GM21423 (cell line): ENCODE measurements around the gene SUSD1.
A peak's percentile ranks its signal among the peaks of the same experiment; 100 is the strongest.
"Not testable (repeated sequence)": the region's sequence is repeated elsewhere in the genome, so short reads cannot be mapped to it uniquely, and the experiment has no call there.

Source experiments
- ATAC-seq: cut with Tn5 transposase; IDR thresholded peaks from one replicate; pipeline ENCODE4 v1.9.1; 2021; ENCODE audit warnings: mild to moderate bottlenecking, moderate library complexity; ENCODE audit not compliant: unreplicated experiment

SUSD1 gene

DNA sequence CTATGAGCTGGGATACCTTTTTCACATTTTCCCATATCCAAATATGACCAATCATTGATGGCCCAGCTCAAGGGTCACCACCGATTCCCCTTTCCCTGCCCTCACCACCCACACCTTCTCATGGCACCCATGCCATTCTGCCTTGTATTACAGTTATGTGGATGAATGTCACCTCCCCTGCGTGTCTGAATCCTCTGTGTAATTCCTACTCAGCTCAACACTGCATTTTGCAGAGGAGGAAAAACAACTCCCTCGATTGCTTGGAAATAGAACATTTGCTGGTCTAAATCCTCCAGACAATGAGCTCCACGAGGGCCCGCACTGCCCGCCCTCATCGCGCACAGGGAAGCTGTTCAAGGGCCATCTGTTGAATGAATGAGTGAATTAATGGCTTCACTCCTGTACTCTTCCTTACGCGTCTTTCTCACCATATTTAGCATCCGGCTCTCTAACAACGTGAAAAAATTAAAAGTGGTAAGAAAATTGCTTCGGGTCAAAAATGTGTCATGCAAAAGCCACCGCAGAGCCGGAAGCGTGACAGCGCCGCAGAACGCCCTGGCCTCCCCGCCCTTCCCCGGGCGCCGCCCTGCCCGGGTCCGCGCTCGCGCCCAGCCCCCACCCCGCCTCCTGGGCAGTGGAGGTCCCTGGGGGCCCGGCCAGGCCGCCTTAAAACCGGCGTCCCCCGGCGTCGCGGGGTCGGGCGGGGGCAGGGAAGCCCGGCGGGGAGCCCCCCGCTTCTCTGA lies 704 bp downstream of the SUSD1 start:
- ATAC-seq: peak; percentile 86

DNA sequence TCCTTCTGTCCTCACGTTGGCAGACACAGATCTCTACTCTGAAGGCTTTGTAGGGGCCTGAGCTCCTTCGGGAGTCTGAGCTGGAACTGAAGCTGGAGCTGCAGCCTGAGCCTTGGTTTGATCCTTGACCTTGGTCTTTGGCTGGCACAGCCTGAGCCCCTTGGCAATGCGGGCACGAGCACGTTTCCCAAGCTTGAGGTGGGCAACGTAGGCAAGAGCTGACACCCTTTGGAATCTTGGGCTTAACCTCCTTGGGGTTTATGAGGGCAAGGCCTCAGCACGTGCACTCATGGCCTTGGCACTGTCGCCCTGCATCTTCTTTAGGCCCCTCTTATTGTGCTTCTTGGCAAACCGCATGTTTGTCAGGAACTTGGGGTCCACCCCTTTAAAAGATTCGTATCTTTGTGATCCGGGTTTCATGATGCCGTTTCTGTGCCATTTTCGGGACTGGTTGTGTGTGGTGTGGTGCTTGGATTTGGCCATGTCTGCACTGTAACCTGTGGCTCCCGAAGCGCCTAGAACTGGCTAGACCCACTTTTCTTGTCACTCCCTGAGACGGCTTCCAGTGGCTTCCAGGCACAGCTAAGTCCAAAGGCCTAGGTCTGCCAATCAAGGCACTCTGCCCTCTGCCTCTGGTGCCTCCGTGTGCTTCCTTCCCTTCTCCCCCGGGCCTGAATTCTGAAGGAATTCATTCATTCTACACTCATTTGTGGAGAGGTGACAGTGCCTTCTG lies 1.4 kb downstream of the SUSD1 start:
- no peak for ATAC-seq

DNA sequence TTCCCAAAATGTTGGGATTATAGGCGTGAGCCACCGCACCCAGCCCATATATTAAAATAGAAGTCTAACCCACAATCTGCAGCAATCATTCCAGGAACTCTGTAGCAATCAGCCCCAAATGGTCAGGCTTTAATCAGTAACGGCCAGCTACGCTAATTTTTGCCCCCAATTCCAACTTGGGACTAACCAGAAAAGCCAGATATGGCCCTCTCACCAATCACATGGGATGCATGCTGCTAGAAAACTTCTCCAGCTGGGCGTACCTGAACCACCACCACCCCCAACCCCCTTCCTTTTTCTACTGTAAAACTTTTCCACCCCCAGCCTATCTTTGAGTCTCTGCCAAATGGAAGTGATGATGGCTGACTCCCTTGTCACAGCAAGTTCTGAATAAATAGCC lies 4.1 kb downstream of the SUSD1 start:
- ATAC-seq: no peak

DNA sequence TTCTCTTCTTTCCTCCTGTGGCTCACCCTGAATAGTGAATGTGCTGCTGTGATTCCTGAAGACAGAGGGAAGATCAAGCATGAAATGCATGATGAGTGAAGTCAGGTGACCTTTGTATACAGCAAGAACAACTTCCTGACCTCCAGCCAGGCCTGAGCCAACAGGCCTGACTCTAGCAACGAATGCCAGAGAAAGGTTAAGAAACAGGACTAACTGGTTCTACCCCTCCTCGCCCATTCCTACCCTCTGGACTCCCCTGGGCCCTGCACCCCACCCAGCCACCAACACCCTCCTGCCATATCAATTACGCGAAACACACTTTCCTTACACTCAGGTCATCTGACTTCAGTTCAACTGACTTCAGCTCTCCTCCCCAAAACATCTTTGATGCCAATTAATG lies 4.9 kb downstream of the SUSD1 start:
- no peak for ATAC-seq

DNA sequence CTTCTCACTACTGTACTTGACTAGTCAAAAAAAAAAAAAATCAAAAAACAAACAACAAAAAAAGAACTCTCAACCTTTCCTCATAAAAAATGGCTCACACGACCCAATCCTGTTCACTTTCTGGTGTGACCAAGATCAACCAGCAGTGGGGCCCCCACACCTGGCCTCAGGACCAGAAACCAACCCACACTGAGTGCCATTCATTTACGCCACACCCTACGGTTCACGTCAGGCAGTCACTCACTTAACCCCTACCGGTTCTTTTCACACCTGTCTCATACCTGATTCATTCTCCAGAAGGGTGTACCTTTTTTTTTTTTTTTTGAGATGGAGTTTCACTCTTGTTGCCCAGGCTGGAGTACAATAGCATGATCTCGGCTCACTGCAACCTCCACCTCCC lies 5.7 kb downstream of the SUSD1 start:
- ATAC-seq: no peak

DNA sequence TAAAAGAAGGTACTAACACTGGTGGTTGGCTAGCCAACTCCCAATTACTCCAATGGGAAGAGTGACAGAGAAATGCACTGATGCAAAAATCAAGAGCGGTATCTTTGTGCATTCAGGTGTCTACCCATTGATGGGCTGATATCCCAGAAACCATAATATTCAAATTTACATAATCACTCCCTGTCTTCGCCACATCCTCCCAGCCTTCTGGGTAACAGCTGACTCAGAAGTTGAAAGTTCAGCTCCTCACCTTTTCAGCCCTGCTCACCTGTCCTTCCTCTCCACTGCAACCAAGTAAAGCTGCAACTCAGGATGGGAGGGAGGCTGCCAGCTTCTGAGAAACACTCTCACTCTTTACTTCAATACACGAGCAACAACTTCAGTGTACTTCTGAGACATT lies 6.9 kb downstream of the SUSD1 start:
- ATAC-seq: no peak

DNA sequence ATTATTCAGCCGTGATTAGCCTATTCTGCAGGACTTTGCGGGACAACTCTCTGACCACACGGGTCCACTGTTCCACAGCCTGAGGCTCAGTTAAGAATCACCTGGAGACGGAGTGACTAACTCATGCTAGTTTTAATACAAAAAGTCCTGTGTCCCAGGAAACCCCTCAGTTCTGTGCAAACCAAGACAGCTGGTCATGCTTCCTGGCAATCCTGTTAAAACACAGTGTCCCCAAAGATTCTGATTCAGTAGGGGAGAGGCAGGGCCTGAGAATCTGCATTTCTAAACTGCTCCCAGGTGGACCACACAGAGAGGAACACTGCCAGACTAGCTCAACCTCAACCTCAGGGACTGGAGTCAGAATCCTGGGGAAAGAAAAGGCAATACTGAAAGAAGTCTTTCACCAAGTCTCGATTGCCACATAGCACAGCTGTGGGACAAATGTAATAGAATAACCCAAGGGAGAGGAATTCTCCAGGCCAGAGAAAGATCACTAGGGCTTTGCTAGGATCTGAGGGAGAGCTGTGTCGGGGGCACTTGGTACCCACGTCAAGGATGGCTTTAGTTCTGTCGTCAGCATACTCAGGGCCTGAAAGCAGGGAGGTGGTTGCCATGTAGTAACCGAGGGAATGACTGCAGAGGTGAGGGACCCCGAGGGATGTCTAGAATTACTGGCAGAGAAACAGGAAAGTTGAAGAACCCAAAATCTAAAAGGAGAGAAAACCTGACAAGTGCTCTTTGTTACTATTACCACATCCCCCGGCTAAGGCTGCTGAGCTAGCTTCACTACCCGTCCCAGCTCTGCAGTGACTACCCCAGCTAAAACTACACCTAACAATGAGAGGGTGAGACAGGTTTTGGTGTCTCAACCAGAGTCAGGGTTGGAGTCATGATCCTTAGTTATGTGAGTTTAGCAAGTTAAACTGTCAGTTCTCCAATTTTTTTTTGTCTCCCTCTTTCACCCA lies 8.6 kb downstream of the SUSD1 start:
- ATAC-seq: no peak

DNA sequence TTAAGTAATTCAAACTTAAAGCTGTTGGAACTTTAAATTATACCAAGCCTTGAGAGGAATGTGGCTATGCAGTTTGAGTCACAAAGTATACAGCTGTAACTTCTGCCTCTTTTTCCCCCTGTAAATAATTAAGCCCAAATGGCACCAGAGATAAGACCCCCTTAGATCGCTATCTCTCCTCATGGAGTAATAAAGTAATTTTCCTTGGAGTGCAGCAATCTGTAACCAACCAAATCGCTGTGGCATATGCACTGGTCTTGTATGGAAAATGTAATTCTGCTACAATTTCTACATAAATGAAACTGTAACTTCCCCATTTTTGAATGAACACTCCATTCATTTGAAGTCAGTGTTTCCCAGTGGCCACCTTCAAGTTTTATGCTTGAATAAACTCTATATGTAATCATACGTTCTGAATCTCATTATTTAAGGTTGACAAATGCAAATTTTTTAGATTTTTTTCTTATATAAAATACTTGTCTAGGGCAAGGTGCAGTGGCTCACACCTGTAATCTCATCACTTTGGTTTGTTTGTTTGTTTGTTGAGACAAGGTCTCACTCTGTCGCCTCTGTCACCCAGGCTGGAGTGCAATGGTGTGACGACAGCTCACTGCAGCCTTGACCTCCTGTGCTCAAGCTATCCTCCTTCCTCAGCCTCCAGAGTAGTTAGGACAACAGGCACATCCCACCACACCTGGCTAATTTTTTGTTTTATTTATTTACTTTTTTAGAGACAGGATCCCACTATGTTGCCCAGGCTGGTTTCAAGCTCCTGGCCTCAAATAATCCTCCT lies 12.3 kb downstream of the SUSD1 start:
- peak; percentile 65 for ATAC-seq

DNA sequence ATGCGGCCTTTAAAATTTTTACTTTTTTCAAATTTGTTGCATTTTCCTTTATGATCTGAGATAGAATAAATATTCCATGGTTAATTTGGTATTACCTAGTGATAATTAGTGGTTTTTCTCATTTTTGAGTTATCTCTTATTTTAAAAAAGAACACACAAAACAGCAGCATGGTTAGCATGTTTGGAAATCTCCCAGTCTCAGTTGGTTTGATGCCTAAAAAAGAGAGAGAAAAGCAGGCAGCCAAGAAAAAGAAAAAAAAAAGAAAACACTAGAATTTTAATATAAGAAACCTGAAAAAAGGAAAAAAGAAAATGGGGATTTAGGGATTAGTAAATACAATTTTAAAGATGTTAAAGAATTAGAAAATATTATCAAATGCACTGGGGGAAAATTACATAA lies 15.3 kb downstream of the SUSD1 start:
- ATAC-seq: no peak

DNA sequence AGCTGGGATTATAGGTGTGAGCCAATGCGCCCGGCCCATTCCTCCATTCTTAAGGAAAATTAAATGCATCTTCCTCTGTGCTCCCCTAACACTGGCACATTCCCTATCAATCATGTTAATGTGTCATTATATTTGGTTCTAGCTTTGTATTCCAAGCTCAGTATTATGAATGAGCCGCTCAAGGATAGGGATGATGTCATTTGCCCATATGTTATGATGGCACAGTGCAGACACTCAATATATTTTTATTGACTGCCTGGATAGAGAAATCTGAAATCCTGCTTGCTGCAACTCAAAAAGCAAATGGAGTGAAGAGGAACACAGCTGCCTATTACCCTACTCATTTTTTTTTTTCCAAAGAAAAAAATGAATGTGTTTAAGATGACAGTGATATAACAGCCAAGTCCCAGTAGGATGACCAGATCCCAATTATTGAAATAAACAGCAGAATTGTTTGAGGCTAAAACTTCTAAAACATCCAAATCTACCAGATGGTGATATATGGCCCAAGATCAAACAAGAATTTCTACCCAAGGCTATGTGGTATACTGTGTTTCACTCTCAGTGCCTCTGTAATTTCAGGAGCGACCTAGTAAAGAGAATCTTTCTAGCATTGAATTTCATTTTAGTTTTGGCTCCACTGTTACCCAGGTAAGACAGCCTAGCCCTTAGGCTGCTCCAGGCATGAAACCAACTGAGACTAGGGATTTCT lies 16.3 kb downstream of the SUSD1 start:
- ATAC-seq: no peak

DNA sequence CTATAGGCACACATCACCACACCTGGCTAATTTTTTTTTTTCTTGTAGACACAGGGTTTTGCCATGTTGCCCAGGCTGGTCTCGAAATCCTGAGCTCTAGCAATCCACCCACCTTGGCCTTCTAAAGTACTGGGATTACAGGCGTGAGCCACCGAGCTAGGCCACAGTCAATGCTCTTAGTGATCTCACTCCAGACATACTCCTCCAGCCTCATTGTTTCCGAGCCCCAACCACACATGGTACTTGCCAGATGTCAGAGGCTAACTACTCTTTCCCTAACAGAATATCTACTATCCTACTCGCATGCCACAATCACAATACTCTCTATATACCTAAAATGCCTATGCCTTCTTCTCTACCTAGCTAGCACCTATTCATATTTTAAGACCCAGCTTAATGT lies 17.1 kb downstream of the SUSD1 start:
- ATAC-seq: no peak

DNA sequence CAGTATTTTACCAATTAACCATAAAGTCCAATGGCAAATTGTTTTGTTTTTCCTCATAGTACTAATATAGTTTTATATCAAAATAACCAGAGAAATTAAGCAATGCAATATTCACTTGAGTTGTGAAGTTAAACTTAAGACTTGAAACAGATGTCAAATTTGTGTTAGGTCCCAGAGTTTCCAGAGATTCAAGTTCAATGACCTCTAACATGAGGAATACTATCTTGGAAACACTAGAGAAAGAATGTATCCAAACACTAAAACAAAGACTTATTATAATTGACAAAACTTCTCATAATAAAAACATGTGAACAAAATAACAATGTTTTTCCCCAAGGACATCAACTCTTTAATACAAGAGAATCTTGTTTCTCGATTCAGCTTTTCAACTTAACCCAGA lies 18.0 kb downstream of the SUSD1 start:
- no peak for ATAC-seq

DNA sequence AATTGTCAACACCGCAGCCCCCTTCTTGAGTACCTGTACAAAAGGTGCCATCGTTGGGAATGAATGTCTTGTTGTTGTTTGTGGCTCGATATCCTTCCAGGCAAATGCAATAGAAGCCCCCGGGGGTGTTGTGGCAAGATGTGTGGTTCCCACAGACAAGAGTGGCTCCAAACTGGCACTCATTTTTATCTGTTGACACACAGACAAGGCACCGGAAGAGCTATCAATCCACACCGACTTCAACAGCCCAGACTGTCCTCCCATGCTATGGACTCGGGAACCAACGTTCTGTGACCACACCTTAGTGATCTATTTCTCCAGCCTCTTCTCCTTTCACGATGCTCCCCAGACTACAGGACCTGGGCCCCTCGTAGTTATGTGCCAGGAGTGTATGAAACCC lies 25.9 kb downstream of the SUSD1 start:
- ATAC-seq: no peak

DNA sequence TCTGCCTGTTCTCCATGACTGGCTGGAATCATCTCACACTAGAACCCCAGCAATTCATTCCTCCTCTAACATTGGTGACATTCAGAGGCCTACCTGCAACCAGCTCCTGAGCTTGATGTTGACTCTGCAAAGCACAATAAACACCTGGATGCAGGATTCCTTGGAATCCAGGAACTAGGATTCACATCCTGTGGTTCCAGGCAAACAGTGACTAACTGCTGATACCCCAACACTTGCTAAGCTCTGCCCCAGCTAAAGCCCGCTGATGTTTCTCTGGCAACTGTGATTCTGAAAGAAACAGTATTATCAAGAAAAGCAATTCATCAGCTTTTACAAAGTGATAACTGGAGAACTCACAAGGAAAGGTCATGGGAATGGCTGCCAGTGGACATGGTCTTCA lies 29.2 kb downstream of the SUSD1 start:
- no peak for ATAC-seq

DNA sequence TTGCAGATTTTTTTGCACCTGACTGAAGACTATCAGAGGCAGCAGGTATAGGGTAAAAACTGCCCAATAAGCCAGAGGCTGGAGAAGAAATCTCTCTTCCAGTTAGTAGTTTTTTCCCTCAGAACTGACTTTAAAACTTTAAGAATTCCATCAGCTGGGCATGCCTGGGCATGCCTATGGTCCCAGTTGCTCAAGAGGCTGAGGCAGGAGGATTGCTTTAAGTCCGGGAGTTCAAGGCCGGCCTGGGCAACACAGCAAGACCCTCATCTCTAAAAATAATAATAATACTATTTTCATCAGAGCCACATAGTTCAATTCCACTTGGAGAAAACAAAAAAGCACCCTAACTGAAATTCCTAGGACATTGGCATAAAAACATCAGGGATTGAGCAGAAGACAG lies 30.3 kb downstream of the SUSD1 start:
- ATAC-seq: no peak

DNA sequence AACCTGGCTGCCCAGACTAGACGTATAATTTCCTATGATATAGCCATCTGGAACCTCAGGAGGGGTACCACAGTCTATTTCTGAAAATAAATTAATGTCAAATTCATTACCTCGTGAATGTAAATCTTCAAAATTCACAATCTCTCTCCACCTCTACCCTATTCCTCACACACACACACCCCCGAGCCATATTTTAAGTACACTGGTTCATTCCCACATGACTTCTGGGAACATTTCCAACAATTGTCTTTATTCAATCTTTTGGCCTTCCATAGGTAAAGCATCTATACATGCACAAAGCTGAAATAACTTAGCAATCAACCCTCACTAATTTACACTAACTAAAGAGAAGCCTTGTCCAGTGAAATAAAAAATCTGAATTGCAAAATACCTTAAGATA lies 32.7 kb downstream of the SUSD1 start:
- ATAC-seq: no peak

DNA sequence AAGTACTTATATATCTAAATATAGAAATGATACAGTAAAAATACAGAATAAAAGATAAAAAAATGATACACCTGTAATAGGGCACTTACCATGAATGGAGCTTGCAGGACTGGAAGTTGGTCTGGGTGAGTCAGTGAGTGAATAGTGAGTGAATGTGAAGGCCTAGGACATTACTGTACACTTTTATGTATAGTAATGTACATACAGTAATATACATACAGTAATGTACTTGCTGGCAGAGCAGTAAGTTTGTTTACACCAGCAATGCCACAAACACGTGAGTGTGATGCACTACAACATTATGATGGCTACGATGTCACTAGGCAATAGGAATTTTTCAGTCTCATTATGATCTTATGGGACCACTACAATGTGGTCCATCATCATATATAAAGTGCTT lies 34.2 kb downstream of the SUSD1 start:
- ATAC-seq: peak; percentile 15

DNA sequence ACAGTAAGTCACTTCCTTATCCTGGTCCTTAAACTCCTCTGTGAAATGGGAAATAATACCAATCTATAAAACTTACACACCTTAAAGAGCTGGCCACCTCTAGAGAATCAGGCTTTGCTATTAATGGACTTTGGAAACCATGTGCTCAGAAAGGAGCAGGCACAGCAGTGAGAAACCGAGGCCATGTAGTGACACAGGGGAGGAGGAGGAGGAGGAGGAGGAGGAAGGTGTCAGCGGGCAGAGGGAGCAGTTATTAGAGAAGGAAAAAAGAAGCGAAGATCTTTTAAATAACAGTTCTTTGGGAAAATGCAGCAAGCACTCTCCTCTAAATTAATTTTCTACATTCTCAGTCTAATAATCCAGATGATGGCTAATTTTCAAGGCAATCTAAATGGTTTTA lies 38.0 kb downstream of the SUSD1 start:
- no peak for ATAC-seq

DNA sequence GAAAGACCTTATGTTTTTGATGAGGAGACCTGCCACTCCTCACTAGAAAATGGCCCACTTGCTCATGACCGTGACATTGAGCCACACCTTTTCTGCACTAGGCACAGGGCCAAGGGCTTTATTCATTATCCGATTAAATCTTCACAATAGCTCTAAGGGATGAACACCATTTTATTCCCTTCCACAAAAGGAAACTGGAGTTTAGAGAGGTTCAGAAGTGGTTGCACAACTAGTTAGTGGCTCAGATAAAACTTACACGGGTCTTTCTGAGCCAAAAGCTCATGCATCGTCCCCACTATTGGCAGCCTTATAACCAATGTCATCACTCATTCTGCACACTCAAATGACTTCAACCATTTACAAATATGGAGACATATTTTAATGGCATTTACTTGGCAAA lies 39.4 kb downstream of the SUSD1 start:
- no peak for ATAC-seq

DNA sequence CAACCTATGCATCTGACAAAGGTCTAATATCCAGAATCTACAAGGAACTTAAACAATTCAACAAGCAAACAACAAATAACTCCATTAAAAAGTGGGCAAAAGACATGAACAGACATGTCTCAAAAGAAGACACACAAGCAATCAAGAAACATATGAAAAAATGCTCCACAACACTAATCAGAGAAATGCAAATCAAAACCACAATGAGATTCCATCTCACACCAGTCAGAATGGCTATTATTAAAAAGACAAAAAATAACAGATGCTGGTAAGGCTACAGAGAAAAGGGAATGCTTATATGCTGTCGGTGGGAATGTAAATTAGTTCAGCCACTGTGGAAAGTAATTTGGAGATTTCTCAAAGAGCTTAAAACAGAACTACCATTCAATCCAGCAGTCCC lies 41.3 kb downstream of the SUSD1 start:
- ATAC-seq: not testable (repeated sequence)
